H9 (cell line): ENCODE results near the gene RPS13. TPM values are rescaled to one million over a fixed set of nuclear protein-coding genes. Genes with fewer than 3 reads are reported as not detected.

ENCODE experiments used
- DNase-seq: peaks from one replicate; pipeline ENCODE4 v3.0.0-alpha.2; 2017
- H2AFZ ChIP-seq: one replicate; pipeline ENCODE4 v1.6.1; 2013; ENCODE audit warnings: mild to moderate bottlenecking, low read length, control low read depth, moderate library complexity
- H2AK5ac ChIP-seq: 2 replicates; pipeline ENCODE4 v1.6.1; 2013; ENCODE audit warnings: low read length, control low read depth, mixed read lengths; ENCODE audit not compliant: insufficient read length
- H2BK120ac ChIP-seq: one replicate; pipeline ENCODE4 v1.6.1; 2013; ENCODE audit warnings: low read depth, mild to moderate bottlenecking, low read length, control low read depth, inconsistent platforms; ENCODE audit not compliant: poor library complexity, severe bottlenecking
- H2BK12ac ChIP-seq: 2 replicates; pipeline ENCODE4 v1.6.1; 2013; ENCODE audit warnings: low read length, control low read depth, mixed read lengths, low read depth; ENCODE audit not compliant: insufficient read length
- H2BK15ac ChIP-seq: 2 replicates; pipeline ENCODE4 v1.6.1; 2013; ENCODE audit warnings: low read depth, low read length, control low read depth
- H2BK20ac ChIP-seq: one replicate; pipeline ENCODE4 v1.6.1; 2013; ENCODE audit warnings: low read depth, mild to moderate bottlenecking, low read length, control low read depth, inconsistent platforms; ENCODE audit not compliant: poor library complexity, severe bottlenecking
- H2BK5ac ChIP-seq: 2 replicates; pipeline ENCODE4 v1.6.1; 2013; ENCODE audit warnings: low read length, control low read depth, mixed read lengths; ENCODE audit not compliant: insufficient read length
- H3K14ac ChIP-seq: 2 replicates; pipeline ENCODE4 v1.6.1; 2013; ENCODE audit warnings: low read length, control low read depth; ENCODE audit not compliant: insufficient read depth
- H3K18ac ChIP-seq: 2 replicates; pipeline ENCODE4 v1.6.1; 2013; ENCODE audit warnings: low read depth, mild to moderate bottlenecking, mixed read lengths, low read length, control low read depth; ENCODE audit not compliant: insufficient read length
- H3K23ac ChIP-seq: 2 replicates; pipeline ENCODE4 v1.6.1; 2013; ENCODE audit warnings: low read length, control low read depth, mixed read lengths, low read depth; ENCODE audit not compliant: insufficient read length
- H3K23me2 ChIP-seq: 2 replicates; pipeline ENCODE4 v1.6.1; 2013; ENCODE audit warnings: low read depth, mild to moderate bottlenecking, mixed read lengths, low read length, control low read depth; ENCODE audit not compliant: insufficient read length, poor library complexity, severe bottlenecking
- H3K27ac ChIP-seq: 2 replicates; pipeline ENCODE4 v1.5.1; 2013; ENCODE audit warnings: low read length, control low read depth, mixed read lengths, low read depth; ENCODE audit not compliant: insufficient read length
- H3K27me3 ChIP-seq: 2 replicates; pipeline ENCODE4 v1.6.1; 2013; ENCODE audit warnings: low read length, control low read depth, inconsistent platforms; ENCODE audit not compliant: insufficient read depth
- H3K4ac ChIP-seq: 2 replicates; pipeline ENCODE4 v1.6.1; 2013; ENCODE audit warnings: low read depth, mild to moderate bottlenecking, control low read depth, inconsistent platforms, low read length, moderate library complexity
- H3K4me1 ChIP-seq: 2 replicates; pipeline ENCODE4 v1.6.1; 2013; ENCODE audit warnings: low read length, control low read depth, inconsistent platforms; ENCODE audit not compliant: insufficient read depth
- H3K4me2 ChIP-seq: 2 replicates; pipeline ENCODE4 v1.6.1; 2013; ENCODE audit warnings: low read length, control low read depth, mixed read lengths; ENCODE audit not compliant: insufficient read length, insufficient read depth
- H3K56ac ChIP-seq: 2 replicates; pipeline ENCODE4 v1.6.1; 2013; ENCODE audit warnings: low read depth, mild to moderate bottlenecking, mixed read lengths, low read length, control low read depth; ENCODE audit not compliant: insufficient read length
- H3K79me1 ChIP-seq: 2 replicates; pipeline ENCODE4 v1.6.1; 2013; ENCODE audit warnings: low read depth, mild to moderate bottlenecking, moderate library complexity, low read length, control low read depth, inconsistent platforms; ENCODE audit not compliant: insufficient read depth, poor library complexity, severe bottlenecking
- H3K79me2 ChIP-seq: 2 replicates; pipeline ENCODE4 v1.6.1; 2013; ENCODE audit warnings: low read length, control low read depth, inconsistent platforms; ENCODE audit not compliant: insufficient read depth
- H3K9ac ChIP-seq: 2 replicates; pipeline ENCODE4 v1.6.1; 2013; ENCODE audit warnings: low read length, control low read depth, mixed read lengths; ENCODE audit not compliant: insufficient read length; ENCODE audit errors: extremely low read depth
- H3K9me3 ChIP-seq: one replicate; pipeline ENCODE4 v1.6.1; 2013; ENCODE audit warnings: low read depth, low read length, inconsistent platforms; ENCODE audit not compliant: control insufficient read depth
- H3T11ph ChIP-seq: one replicate; pipeline ENCODE4 v1.6.1; 2013; ENCODE audit warnings: mild to moderate bottlenecking, low read length, control low read depth, inconsistent platforms
- H4K20me1 ChIP-seq: one replicate; pipeline ENCODE4 v1.6.1; 2013; ENCODE audit not compliant: control insufficient read depth, insufficient read length, insufficient read depth
- H4K5ac ChIP-seq: 2 replicates; pipeline ENCODE4 v1.6.1; 2013; ENCODE audit warnings: low read depth, mild to moderate bottlenecking, mixed read lengths, low read length, control low read depth; ENCODE audit not compliant: insufficient read length
- H4K8ac ChIP-seq: replicated peaks from 2 replicates; pipeline ENCODE4 v1.6.1; 2013; ENCODE audit warnings: low read length, control low read depth, mixed read lengths, low read depth; ENCODE audit not compliant: insufficient read length
- H4K91ac ChIP-seq: 2 replicates; pipeline ENCODE4 v1.6.1; 2013; ENCODE audit warnings: low read depth, mild to moderate bottlenecking, moderate library complexity, mixed read lengths, low read length, control low read depth; ENCODE audit not compliant: insufficient read length
- H3K27ac Mint-ChIP-seq, 3 experiments: 2 replicates in 2 of 3; 3 replicates in 1 of 3; pipeline ENCODE4 v1.8.0; 2020 to 2021; ENCODE audit warnings: mixed read lengths in 3 of 3, mild to moderate bottlenecking in 1 of 3, moderate library complexity in 1 of 3
- H3K27me3 Mint-ChIP-seq: 2 replicates; pipeline ENCODE4 v1.8.0; 2021; ENCODE audit warnings: low read depth, mild to moderate bottlenecking, moderate library complexity, mixed read lengths
- H3K36me3 Mint-ChIP-seq, 3 experiments: 2 replicates in 2 of 3; 3 replicates in 1 of 3; pipeline ENCODE4 v1.8.0; 2020 to 2021; ENCODE audit warnings: low read depth in 3 of 3, mixed read lengths in 3 of 3; ENCODE audit not compliant: insufficient read depth in 1 of 3
- H3K4me1 Mint-ChIP-seq, 2 experiments: 2 replicates each; pipeline ENCODE4 v1.8.0; 2020; ENCODE audit warnings: mixed read lengths in 2 of 2
- H3K4me3 Mint-ChIP-seq, 2 experiments: 2 replicates in 1 of 2; 3 replicates in 1 of 2; pipeline ENCODE4 v1.8.0; 2020 to 2021; ENCODE audit warnings: mild to moderate bottlenecking in 2 of 2, mixed read lengths in 2 of 2, moderate library complexity in 1 of 2
- H3K9me3 Mint-ChIP-seq, 2 experiments: 2 replicates in 1 of 2; 3 replicates in 1 of 2; pipeline ENCODE4 v1.8.0; 2020; ENCODE audit warnings: mild to moderate bottlenecking in 2 of 2, mixed read lengths in 2 of 2, moderate library complexity in 1 of 2
- CTCF ChIP-seq: fragments of 200-600 bp; sonication (generic); conservative IDR thresholded peaks from 3 replicates; pipeline ENCODE4 v1.8.0; 2021; ENCODE audit warnings: antibody characterized with exemption, mild to moderate bottlenecking
- WGBS: extraction: QIAGEN DNeasy Blood & Tissue Kit; methylation state at CpG from one replicate; pipeline ENCODE4 v1.1.7; 2013; ENCODE audit warnings: missing lambda C conversion rate, low lambda C conversion rate, mixed read lengths; ENCODE audit not compliant: insufficient read length; ENCODE audit errors: extremely low coverage; 5-methylcytosine and 5-hydroxymethylcytosine counted together
- total RNA-seq: library from RNA; stranded (reverse); gene quantifications from 2 replicates; pipeline ENCODE4 v1.2.1, GENCODE V29; 2021

RPS13 gene
- total RNA-seq, 1 experiment from 2014 or later: 1,469 TPM

- Histone ChIP-seq H3K9me3 (no peaks in the 10 kb centered on the region), H3K4me1 (no peaks in the 10 kb centered on the region), H2BK12ac (no peak overlapping the region), H2BK120ac (no peak overlapping the region), H3K23ac (no peak overlapping the region), H3T11ph (no peak overlapping the region), H3K18ac (no peak overlapping the region), H4K8ac (no peak overlapping the region), H3K56ac (no peak overlapping the region), H2BK15ac (no peak overlapping the region), H3K79me2 (no peaks in the 10 kb centered on the region), H4K91ac (no peak overlapping the region), H3K23me2 (no peaks in the 10 kb centered on the region), H3K79me1 (no peaks in the 10 kb centered on the region), H3K27ac (no peak overlapping the region), H3K27me3 (no peaks in the 10 kb centered on the region; the same call in 1 of the 2 replicates), H2BK5ac (no peak overlapping the region), H4K5ac (no peak overlapping the region), H2AFZ (no peak overlapping the region), H3K14ac (no peak overlapping the region), H3K4me2 (no peak overlapping the region), H3K4ac (no peak overlapping the region), H2AK5ac (no peak overlapping the region), H2BK20ac (no peak overlapping the region), H4K20me1 (no peaks in the 10 kb centered on the region), H3K9ac (no peak overlapping the region)
- peaks cover 0 to 4% (median 0%) of the 10 kb centered on the region in 3 experiments; a peak in 2 of 7 replicates for H3K36me3 Mint-ChIP-seq
- H3K4me3 Mint-ChIP-seq: no peak overlapping the region
- DNase-seq: no peak
- no peaks in the 10 kb centered on the region for H3K27me3 Mint-ChIP-seq
- no peak overlapping the region; a peak in 1 of 7 replicates for H3K27ac Mint-ChIP-seq
- whole genome bisulfite sequencing: no CpG with 5 or more reads among the region's 2 CpGs
- no peak for TF ChIP-seq CTCF
- peaks cover 0 to 5% of the 10 kb centered on the region in 2 experiments; a peak in 1 of 4 replicates for H3K4me1 Mint-ChIP-seq
- H3K9me3 Mint-ChIP-seq: no peaks in the 10 kb centered on the region
Observed at GRCh38 chr11:17066691-17067090, 10.8 kb downstream of the RPS13 start.
